Measurements from ENCODE around the gene VAV3.
"Not testable (repeated sequence)": the region's sequence is repeated elsewhere in the genome, so short reads cannot be mapped to it uniquely, and the experiment has no call there.

VAV3 gene

GRCh38 chr1:107748531-107748930 lies 216.4 kb downstream of the VAV3 start:
- H3K9me3 ChIP-seq (ENCODE audit: control insufficient read depth, low read depth, low read length): no peaks in the 10 kb centered on the region
- no peaks in the 10 kb centered on the region for H3K27me3 ChIP-seq (ENCODE audit: control insufficient read depth, insufficient read depth, low read length)
- peaks cover 12% of the 10 kb centered on the region for H3K4me1 ChIP-seq (ENCODE audit: control insufficient read depth, low read depth, low read length)
- no peaks in the 10 kb centered on the region for H3K36me3 ChIP-seq (ENCODE audit: control insufficient read depth, low read depth, low read length)
- no peak overlapping the region for H3K27ac ChIP-seq (ENCODE audit: low read length)
- no peak overlapping the region for H3K4me3 ChIP-seq (ENCODE audit: low read length)
- H3K9ac ChIP-seq (ENCODE audit: low read length): no peak overlapping the region

GRCh38 chr1:107741242-107741641 lies 223.7 kb downstream of the VAV3 start:
- H3K4me1 ChIP-seq (ENCODE audit: control insufficient read depth, low read depth, low read length): peaks cover 3% of the 10 kb centered on the region
- H3K4me3 ChIP-seq (ENCODE audit: low read length): no peak overlapping the region
- H3K27ac ChIP-seq (ENCODE audit: low read length): no peak overlapping the region
- no peaks in the 10 kb centered on the region for H3K9me3 ChIP-seq (ENCODE audit: control insufficient read depth, low read depth, low read length)
- no peaks in the 10 kb centered on the region for H3K27me3 ChIP-seq (ENCODE audit: control insufficient read depth, insufficient read depth, low read length)
- H3K9ac ChIP-seq (ENCODE audit: low read length): no peak overlapping the region
- no peaks in the 10 kb centered on the region for H3K36me3 ChIP-seq (ENCODE audit: control insufficient read depth, low read depth, low read length)

- no peak overlapping the region for H3K9ac ChIP-seq (ENCODE audit: low read length)
- H3K4me1 ChIP-seq (ENCODE audit: control insufficient read depth, low read depth, low read length): peaks cover 3% of the 10 kb centered on the region
- no peak overlapping the region for H3K27ac ChIP-seq (ENCODE audit: low read length)
- H3K36me3 ChIP-seq (ENCODE audit: control insufficient read depth, low read depth, low read length): no peaks in the 10 kb centered on the region
- no peak overlapping the region for H3K4me3 ChIP-seq (ENCODE audit: low read length)
- no peaks in the 10 kb centered on the region for H3K27me3 ChIP-seq (ENCODE audit: control insufficient read depth, insufficient read depth, low read length)
- no peaks in the 10 kb centered on the region for H3K9me3 ChIP-seq (ENCODE audit: control insufficient read depth, low read depth, low read length)
These were observed 224.4 kb downstream of the VAV3 start for GRCh38 chr1:107740579-107740978.

GRCh38 chr1:107739651-107740050 lies 225.3 kb downstream of the VAV3 start:
- Histone ChIP-seq H3K27ac (ENCODE audit: low read length) (no peak overlapping the region), H3K36me3 (ENCODE audit: control insufficient read depth, low read depth, low read length) (no peaks in the 10 kb centered on the region), H3K9me3 (ENCODE audit: control insufficient read depth, low read depth, low read length) (no peaks in the 10 kb centered on the region), H3K4me1 (ENCODE audit: control insufficient read depth, low read depth, low read length) (peaks cover 3% of the 10 kb centered on the region), H3K4me3 (ENCODE audit: low read length) (no peak overlapping the region), H3K9ac (ENCODE audit: low read length) (no peak overlapping the region), H3K27me3 (ENCODE audit: control insufficient read depth, insufficient read depth, low read length) (no peaks in the 10 kb centered on the region)

GRCh38 chr1:107739201-107739600 lies 225.8 kb downstream of the VAV3 start:
- no peak overlapping the region for H3K9ac ChIP-seq (ENCODE audit: low read length)
- no peak overlapping the region for H3K4me3 ChIP-seq (ENCODE audit: low read length)
- H3K4me1 ChIP-seq (ENCODE audit: control insufficient read depth, low read depth, low read length): peaks cover 2% of the 10 kb centered on the region
- no peaks in the 10 kb centered on the region for H3K9me3 ChIP-seq (ENCODE audit: control insufficient read depth, low read depth, low read length)
- no peak overlapping the region for H3K27ac ChIP-seq (ENCODE audit: low read length)
- H3K27me3 ChIP-seq (ENCODE audit: control insufficient read depth, insufficient read depth, low read length): no peaks in the 10 kb centered on the region
- H3K36me3 ChIP-seq (ENCODE audit: control insufficient read depth, low read depth, low read length): no peaks in the 10 kb centered on the region

GRCh38 chr1:107733401-107733800 lies 231.6 kb downstream of the VAV3 start:
- not testable (repeated sequence) for H3K27me3 ChIP-seq (ENCODE audit: control insufficient read depth, insufficient read depth, low read length); H3K9ac ChIP-seq (ENCODE audit: low read length); H3K27ac ChIP-seq (ENCODE audit: low read length); H3K4me1 ChIP-seq (ENCODE audit: control insufficient read depth, low read depth, low read length); H3K9me3 ChIP-seq (ENCODE audit: control insufficient read depth, low read depth, low read length); H3K36me3 ChIP-seq (ENCODE audit: control insufficient read depth, low read depth, low read length); H3K4me3 ChIP-seq (ENCODE audit: low read length)

GRCh38 chr1:107727866-107728265 lies 237.1 kb downstream of the VAV3 start:
- H3K9ac ChIP-seq (ENCODE audit: low read length): no peak overlapping the region
- H3K36me3 ChIP-seq (ENCODE audit: control insufficient read depth, low read depth, low read length): no peaks in the 10 kb centered on the region
- H3K4me1 ChIP-seq (ENCODE audit: control insufficient read depth, low read depth, low read length): no peaks in the 10 kb centered on the region
- no peaks in the 10 kb centered on the region for H3K9me3 ChIP-seq (ENCODE audit: control insufficient read depth, low read depth, low read length)
- no peak overlapping the region for H3K4me3 ChIP-seq (ENCODE audit: low read length)
- no peak overlapping the region for H3K27ac ChIP-seq (ENCODE audit: low read length)
- no peaks in the 10 kb centered on the region for H3K27me3 ChIP-seq (ENCODE audit: control insufficient read depth, insufficient read depth, low read length)

GRCh38 chr1:107726860-107727259 lies 238.1 kb downstream of the VAV3 start:
- H3K36me3 ChIP-seq (ENCODE audit: control insufficient read depth, low read depth, low read length): no peaks in the 10 kb centered on the region
- no peak overlapping the region for H3K9ac ChIP-seq (ENCODE audit: low read length)
- no peak overlapping the region for H3K27ac ChIP-seq (ENCODE audit: low read length)
- no peaks in the 10 kb centered on the region for H3K27me3 ChIP-seq (ENCODE audit: control insufficient read depth, insufficient read depth, low read length)
- H3K9me3 ChIP-seq (ENCODE audit: control insufficient read depth, low read depth, low read length): no peaks in the 10 kb centered on the region
- no peaks in the 10 kb centered on the region for H3K4me1 ChIP-seq (ENCODE audit: control insufficient read depth, low read depth, low read length)
- H3K4me3 ChIP-seq (ENCODE audit: low read length): no peak overlapping the region

GRCh38 chr1:107724648-107725047 lies 240.3 kb downstream of the VAV3 start:
- Histone ChIP-seq H3K9ac (ENCODE audit: low read length) (no peak overlapping the region), H3K4me3 (ENCODE audit: low read length) (no peak overlapping the region), H3K36me3 (ENCODE audit: control insufficient read depth, low read depth, low read length) (no peaks in the 10 kb centered on the region), H3K9me3 (ENCODE audit: control insufficient read depth, low read depth, low read length) (no peaks in the 10 kb centered on the region), H3K27ac (ENCODE audit: low read length) (no peak overlapping the region), H3K27me3 (ENCODE audit: control insufficient read depth, insufficient read depth, low read length) (no peaks in the 10 kb centered on the region), H3K4me1 (ENCODE audit: control insufficient read depth, low read depth, low read length) (no peaks in the 10 kb centered on the region)

GRCh38 chr1:107720210-107720609 lies 244.8 kb downstream of the VAV3 start:
- not testable (repeated sequence) for H3K4me3 ChIP-seq (ENCODE audit: low read length); H3K9ac ChIP-seq (ENCODE audit: low read length); H3K27ac ChIP-seq (ENCODE audit: low read length); H3K9me3 ChIP-seq (ENCODE audit: control insufficient read depth, low read depth, low read length); H3K27me3 ChIP-seq (ENCODE audit: control insufficient read depth, insufficient read depth, low read length); H3K4me1 ChIP-seq (ENCODE audit: control insufficient read depth, low read depth, low read length); H3K36me3 ChIP-seq (ENCODE audit: control insufficient read depth, low read depth, low read length)

- no peaks in the 10 kb centered on the region for H3K4me1 ChIP-seq (ENCODE audit: control insufficient read depth, low read depth, low read length)
- H3K9me3 ChIP-seq (ENCODE audit: control insufficient read depth, low read depth, low read length): no peaks in the 10 kb centered on the region
- H3K27ac ChIP-seq (ENCODE audit: low read length): no peak overlapping the region
- no peaks in the 10 kb centered on the region for H3K36me3 ChIP-seq (ENCODE audit: control insufficient read depth, low read depth, low read length)
- H3K9ac ChIP-seq (ENCODE audit: low read length): no peak overlapping the region
- H3K4me3 ChIP-seq (ENCODE audit: low read length): no peak overlapping the region
- H3K27me3 ChIP-seq (ENCODE audit: control insufficient read depth, insufficient read depth, low read length): no peaks in the 10 kb centered on the region
These were observed 255.0 kb downstream of the VAV3 start for GRCh38 chr1:107710005-107710404.

- Histone ChIP-seq H3K9ac (ENCODE audit: low read length) (no peak overlapping the region), H3K36me3 (ENCODE audit: control insufficient read depth, low read depth, low read length) (no peaks in the 10 kb centered on the region), H3K27me3 (ENCODE audit: control insufficient read depth, insufficient read depth, low read length) (no peaks in the 10 kb centered on the region), H3K4me1 (ENCODE audit: control insufficient read depth, low read depth, low read length) (no peaks in the 10 kb centered on the region), H3K4me3 (ENCODE audit: low read length) (no peak overlapping the region), H3K9me3 (ENCODE audit: control insufficient read depth, low read depth, low read length) (no peaks in the 10 kb centered on the region), H3K27ac (ENCODE audit: low read length) (no peak overlapping the region)
These were observed 257.9 kb downstream of the VAV3 start for GRCh38 chr1:107707111-107707510.
